K562 (cell line): ENCODE data around the gene GAD1. TPM values are rescaled to one million over a fixed set of nuclear protein-coding genes. Genes with fewer than 3 reads are reported as not detected.
A peak's percentile ranks its signal among the peaks of the same experiment; 100 is the strongest.

Experiments
- HES1 ChIP-seq: fragments of 450-650 bp; IDR thresholded peaks from 2 replicates; pipeline ENCODE4 v1.6.1; 2016; ENCODE audit warnings: low read depth, mild to moderate bottlenecking, moderate library complexity
- HMGXB4 ChIP-seq: sonication (generic); formaldehyde crosslinking; IDR thresholded peaks from 2 replicates; pipeline ENCODE4 v1.8.1; 2023; ENCODE audit warnings: mild to moderate bottlenecking, missing genetic modification reagents
- HOMEZ ChIP-seq: fragments of 250-450 bp; sonication (Bioruptor Pico); IDR thresholded peaks from 2 replicates; pipeline ENCODE4 v1.4.0; 2020; ENCODE audit warnings: mild to moderate bottlenecking, moderate library complexity
- PRDM10 ChIP-seq: fragments of 450-650 bp; IDR thresholded peaks from 2 replicates; pipeline ENCODE4 v1.6.1; 2018; ENCODE audit not compliant: partially characterized antibody
- SMARCC2 ChIP-seq: fragments of 450-650 bp; IDR thresholded peaks from 2 replicates; pipeline ENCODE4 v1.6.1; 2017; ENCODE audit warnings: antibody characterized with exemption, moderate library complexity, mild to moderate bottlenecking, low read depth
- SRF ChIP-seq, 2 experiments: fragments of 250-450, 450-650 bp in 1 of 2; sonication (Bioruptor Pico) in 1 of 2; sonication (generic) in 1 of 2; formaldehyde crosslinking; IDR thresholded peaks; 2 replicates each; pipeline versions ENCODE4 v1.5.0 to v1.5.1; 2020 to 2022; ENCODE audit warnings: mild to moderate bottlenecking in 1 of 2, missing genetic modification reagents in 1 of 2
- TAL1 ChIP-seq: fragments of 450-650 bp; IDR thresholded peaks from 2 replicates; pipeline ENCODE4 v1.6.1; 2016; ENCODE audit warnings: mild to moderate bottlenecking
- XRCC4 ChIP-seq: IDR thresholded peaks from one replicate; pipeline ENCODE4 v1.6.1; 2011; ENCODE audit not compliant: insufficient read depth, insufficient read length; ENCODE audit errors: extremely low read depth
- XRCC5 ChIP-seq: fragments of 200-400 bp; formaldehyde crosslinking; IDR thresholded peaks from 2 replicates; pipeline ENCODE4 v1.6.1; 2017; ENCODE audit warnings: low read depth, mild to moderate bottlenecking, low read length
- polyA plus RNA-seq, 8 experiments: library from polyadenylated mRNA; depleted of rRNA in 4 of 8; stranded (reverse) in 5 of 8; unstranded in 3 of 8; fragments of >200 nt; fragmentation: Nextera tagmentation in 2 of 8; fragmentation: Illumina TruSeq in 1 of 8; extraction: Ambion mirVana in 2 of 8; extraction: Trizol in 1 of 8; gene quantifications; 2 replicates each; pipeline versions ENCODE4 v1.2.1 to v1.2.3, GENCODE V29; 2011 to 2014; ENCODE audit warnings: inconsistent platforms in 1 of 8, missing spikeins in 1 of 8
- total RNA-seq, 7 experiments: library from RNA; depleted of rRNA in 6 of 7; stranded (reverse); fragments of >200 nt in 6 of 7; fragmentation: Illumina TruSeq in 2 of 7; extraction: Trizol in 2 of 7; gene quantifications; 2 replicates each; pipeline versions ENCODE4 v1.2.1 to v1.2.3, GENCODE V29; 2011 to 2021; ENCODE audit warnings: low replicate concordance in 1 of 7
- TF ChIP-seq, protein P1 (sequence below): fragments of 450-650 bp; IDR thresholded peaks from 2 replicates; pipeline ENCODE4 v1.6.1; 2016; ENCODE audit warnings: missing biosample characterization, missing genetic modification characterization
- TF ChIP-seq, protein P2 (sequence below): fragments of 200-800 bp; sonication (Bioruptor generic); IDR thresholded peaks from 2 replicates; pipeline ENCODE4 v1.6.1; 2016; ENCODE audit warnings: missing genetic modification characterization, missing compliant biosample characterization

GAD1 gene
- total and polyA plus RNA-seq, 9 of the 15 experiments (the other 6 are each of a cell fraction or from before 2014, with no cell fraction given): 2.7 to 29.1 (median 15.7) TPM

DNA sequence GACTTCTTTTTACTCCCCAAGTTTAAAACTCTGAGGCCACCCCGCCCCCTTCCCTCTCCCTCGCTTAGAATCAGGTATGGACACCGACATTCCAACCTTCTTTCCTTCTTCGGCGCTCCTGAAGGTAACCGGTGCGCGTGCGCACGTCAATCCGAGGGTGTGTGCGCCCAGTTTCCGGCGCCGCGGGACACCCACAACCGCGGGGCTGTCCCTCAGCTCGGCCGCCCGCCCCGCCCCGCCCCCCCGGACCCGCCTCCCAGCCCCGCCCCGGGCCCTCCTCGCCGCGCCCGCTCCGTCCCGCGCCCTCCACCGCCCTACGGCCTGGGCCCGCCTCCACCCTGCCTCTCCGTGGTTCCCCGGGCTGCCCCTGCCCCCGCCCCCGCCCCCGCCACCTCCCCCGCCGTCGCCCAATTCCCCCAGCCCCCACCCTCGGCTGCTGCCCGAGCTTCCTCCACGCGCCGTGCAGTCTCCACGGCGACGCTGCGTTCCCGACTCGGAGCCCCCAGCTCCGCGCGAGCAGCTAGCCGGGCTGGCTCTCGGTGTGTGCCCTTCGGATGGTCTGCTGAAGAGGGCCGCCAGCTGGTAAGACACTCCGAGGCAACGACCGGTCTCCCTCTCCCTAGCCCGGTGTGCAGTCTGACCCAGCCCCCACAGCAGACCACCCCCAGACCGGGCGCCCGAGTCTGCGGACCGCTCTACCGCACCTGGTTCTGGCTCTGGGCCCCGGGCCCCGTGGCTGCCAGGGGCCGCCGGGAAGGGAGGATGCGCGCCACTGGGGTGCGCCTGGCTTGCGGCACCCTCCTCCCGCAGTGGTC, 45.9 kb upstream of the GAD1 start (continued):
- no peak for TF ChIP-seq HMGXB4 (CRISPR knock-in tag)
- TF ChIP-seq, protein P1, sequence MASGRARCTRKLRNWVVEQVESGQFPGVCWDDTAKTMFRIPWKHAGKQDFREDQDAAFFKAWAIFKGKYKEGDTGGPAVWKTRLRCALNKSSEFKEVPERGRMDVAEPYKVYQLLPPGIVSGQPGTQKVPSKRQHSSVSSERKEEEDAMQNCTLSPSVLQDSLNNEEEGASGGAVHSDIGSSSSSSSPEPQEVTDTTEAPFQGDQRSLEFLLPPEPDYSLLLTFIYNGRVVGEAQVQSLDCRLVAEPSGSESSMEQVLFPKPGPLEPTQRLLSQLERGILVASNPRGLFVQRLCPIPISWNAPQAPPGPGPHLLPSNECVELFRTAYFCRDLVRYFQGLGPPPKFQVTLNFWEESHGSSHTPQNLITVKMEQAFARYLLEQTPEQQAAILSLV (tag): no peak
- TF ChIP-seq HES1: no peak
- TF ChIP-seq SMARCC2: 0 out of 2 replicates have a peak, but pooled peaks have one; percentile 39
- peak; percentile 2 for TF ChIP-seq PRDM10
- no peak for TF ChIP-seq HOMEZ (CRISPR knock-in tag)
- TF ChIP-seq, protein P2, sequence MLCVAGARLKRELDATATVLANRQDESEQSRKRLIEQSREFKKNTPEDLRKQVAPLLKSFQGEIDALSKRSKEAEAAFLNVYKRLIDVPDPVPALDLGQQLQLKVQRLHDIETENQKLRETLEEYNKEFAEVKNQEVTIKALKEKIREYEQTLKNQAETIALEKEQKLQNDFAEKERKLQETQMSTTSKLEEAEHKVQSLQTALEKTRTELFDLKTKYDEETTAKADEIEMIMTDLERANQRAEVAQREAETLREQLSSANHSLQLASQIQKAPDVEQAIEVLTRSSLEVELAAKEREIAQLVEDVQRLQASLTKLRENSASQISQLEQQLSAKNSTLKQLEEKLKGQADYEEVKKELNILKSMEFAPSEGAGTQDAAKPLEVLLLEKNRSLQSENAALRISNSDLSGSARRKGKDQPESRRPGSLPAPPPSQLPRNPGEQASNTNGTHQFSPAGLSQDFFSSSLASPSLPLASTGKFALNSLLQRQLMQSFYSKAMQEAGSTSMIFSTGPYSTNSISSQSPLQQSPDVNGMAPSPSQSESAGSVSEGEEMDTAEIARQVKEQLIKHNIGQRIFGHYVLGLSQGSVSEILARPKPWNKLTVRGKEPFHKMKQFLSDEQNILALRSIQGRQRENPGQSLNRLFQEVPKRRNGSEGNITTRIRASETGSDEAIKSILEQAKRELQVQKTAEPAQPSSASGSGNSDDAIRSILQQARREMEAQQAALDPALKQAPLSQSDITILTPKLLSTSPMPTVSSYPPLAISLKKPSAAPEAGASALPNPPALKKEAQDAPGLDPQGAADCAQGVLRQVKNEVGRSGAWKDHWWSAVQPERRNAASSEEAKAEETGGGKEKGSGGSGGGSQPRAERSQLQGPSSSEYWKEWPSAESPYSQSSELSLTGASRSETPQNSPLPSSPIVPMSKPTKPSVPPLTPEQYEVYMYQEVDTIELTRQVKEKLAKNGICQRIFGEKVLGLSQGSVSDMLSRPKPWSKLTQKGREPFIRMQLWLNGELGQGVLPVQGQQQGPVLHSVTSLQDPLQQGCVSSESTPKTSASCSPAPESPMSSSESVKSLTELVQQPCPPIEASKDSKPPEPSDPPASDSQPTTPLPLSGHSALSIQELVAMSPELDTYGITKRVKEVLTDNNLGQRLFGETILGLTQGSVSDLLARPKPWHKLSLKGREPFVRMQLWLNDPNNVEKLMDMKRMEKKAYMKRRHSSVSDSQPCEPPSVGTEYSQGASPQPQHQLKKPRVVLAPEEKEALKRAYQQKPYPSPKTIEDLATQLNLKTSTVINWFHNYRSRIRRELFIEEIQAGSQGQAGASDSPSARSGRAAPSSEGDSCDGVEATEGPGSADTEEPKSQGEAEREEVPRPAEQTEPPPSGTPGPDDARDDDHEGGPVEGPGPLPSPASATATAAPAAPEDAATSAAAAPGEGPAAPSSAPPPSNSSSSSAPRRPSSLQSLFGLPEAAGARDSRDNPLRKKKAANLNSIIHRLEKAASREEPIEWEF (CRISPR knock-in tag): no peak
- no peak for TF ChIP-seq TAL1
- TF ChIP-seq XRCC5: peak; percentile 73; the same call in 1 of the 2 replicates
- 0 out of 4 replicates have a peak, but pooled peaks of 1 of the 2 experiments have one; percentile 9 for TF ChIP-seq SRF (CRISPR knock-in tag; IDR thresholded peaks at IDR 0.05)
- TF ChIP-seq XRCC4: no peak
